Erythroblast (primary cell): ENCODE results near the gene KIF2C.

Experiments used
- GATA1 ChIP-seq: IDR thresholded peaks from 2 replicates; pipeline ENCODE4 v1.6.1; 2011; ENCODE audit warnings: low read depth, mild to moderate bottlenecking, control low read depth, low read length, moderate library complexity
- POLR2A ChIP-seq: IDR thresholded peaks from 2 replicates; pipeline ENCODE4 v1.6.1; 2011; ENCODE audit warnings: mild to moderate bottlenecking, low read length

DNA sequence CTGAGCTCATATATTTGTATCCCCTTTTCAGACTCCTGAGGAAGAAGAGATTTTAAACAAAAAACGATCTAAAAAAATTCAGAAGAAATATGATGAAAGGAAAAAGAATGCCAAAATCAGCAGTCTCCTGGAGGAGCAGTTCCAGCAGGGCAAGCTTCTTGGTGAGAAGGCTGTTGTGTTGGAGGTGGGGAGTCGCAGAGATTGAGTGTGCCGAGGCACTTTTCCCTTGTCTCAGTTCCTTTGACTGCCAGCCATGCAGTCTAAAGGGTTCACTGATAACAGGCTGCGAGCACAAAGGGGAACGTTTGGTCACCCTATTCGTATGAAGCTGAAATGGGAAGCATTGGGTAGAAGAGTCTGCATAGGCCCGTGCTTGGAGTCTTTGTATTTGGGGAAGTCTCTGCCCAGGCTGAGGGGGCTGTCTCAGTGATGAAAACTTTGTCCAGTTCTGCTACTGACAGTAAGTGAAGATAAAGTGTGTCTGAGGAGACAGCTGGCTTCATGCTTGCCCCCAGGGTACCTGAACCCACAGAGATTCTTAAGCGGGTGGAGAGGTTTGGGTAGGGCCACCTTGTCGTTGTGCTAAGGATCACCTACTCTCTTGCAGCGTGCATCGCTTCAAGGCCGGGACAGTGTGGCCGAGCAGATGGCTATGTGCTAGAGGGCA lies 38.5 kb downstream of the KIF2C start:
- TF ChIP-seq POLR2A: no peak
- no peak for TF ChIP-seq GATA1
